Stimulated activated CD4-positive, alpha-beta T cell treated with anti-CD3 and anti-CD28 coated beads, Interleukin-4, amount 100 ng/mL, for 4 hours (primary cell): Measurements from ENCODE around the gene TMIGD3.
A peak's percentile ranks its signal among the peaks of the same experiment; 100 is the strongest.
"Not testable (repeated sequence)": the region's sequence is repeated elsewhere in the genome, so short reads cannot be mapped to it uniquely, and the experiment has no call there.

ENCODE experiments used
- DNase-seq, 2 experiments: peaks; one replicate each; pipeline ENCODE4 v3.0.0-alpha.2; 2020

TMIGD3 gene

GRCh38 chr1:111503585-111504060 is at the start of gene TMIGD3, which contains the start of gene ADORA3:
TSS of gene TMIGD3 (minus strand) at chr1:111503633. CDS start at chr1:111503354, 279 bp downstream.
TSS of gene ADORA3 (minus strand) at chr1:111503633. CDS start at chr1:111503354, 279 bp downstream.
- DNase-seq, result no peak

GRCh38 chr1:111553196-111553595 is 49.8 kb upstream of the TMIGD3 start:
- no peak for DNase-seq

- DNase-seq, result no peak
Measured at GRCh38 chr1:111552587-111552986, 49.2 kb upstream of the TMIGD3 start.

- DNase-seq, result no peak
Measured at GRCh38 chr1:111551623-111552411, 48.4 kb upstream of the TMIGD3 start.

- DNase-seq, result not testable (repeated sequence)
Measured at GRCh38 chr1:111547786-111548185, 44.4 kb upstream of the TMIGD3 start.

- no peak for DNase-seq
Measured at GRCh38 chr1:111542187-111542586, 38.8 kb upstream of the TMIGD3 start.

- DNase-seq, result no peak
Measured at GRCh38 chr1:111541721-111542120, 38.3 kb upstream of the TMIGD3 start.

GRCh38 chr1:111540928-111541327 is 37.5 kb upstream of the TMIGD3 start:
- DNase-seq, result no peak

- DNase-seq, result no peak
Measured at GRCh38 chr1:111538343-111539025, 35.1 kb upstream of the TMIGD3 start.

- no peak for DNase-seq
Measured at GRCh38 chr1:111535256-111536191, 32.1 kb upstream of the TMIGD3 start.

GRCh38 chr1:111520053-111520452 is 16.6 kb upstream of the TMIGD3 start:
- DNase-seq, result no peak

GRCh38 chr1:111517469-111518225 is 14.2 kb upstream of the TMIGD3 start:
- DNase-seq, result no peak

GRCh38 chr1:111516005-111516535 is 12.6 kb upstream of the TMIGD3 start:
- no peak for DNase-seq

- peak in 1 of 2 experiments; percentile 21 for DNase-seq
Measured at GRCh38 chr1:111515291-111516004, 12.0 kb upstream of the TMIGD3 start.

GRCh38 chr1:111513410-111514020 is 10.1 kb upstream of the TMIGD3 start:
- DNase-seq, result no peak

GRCh38 chr1:111512931-111513330 is 9.5 kb upstream of the TMIGD3 start:
- no peak for DNase-seq

GRCh38 chr1:111512132-111512889 is 8.9 kb upstream of the TMIGD3 start:
- no peak for DNase-seq

- no peak for DNase-seq
Measured at GRCh38 chr1:111511370-111511769, 7.9 kb upstream of the TMIGD3 start.

- DNase-seq, result no peak
Measured at GRCh38 chr1:111509997-111510375, 6.6 kb upstream of the TMIGD3 start.
